Kidney epithelial cell (primary cell): ENCODE data around the gene SEMA7A. TPM values are rescaled to one million over a fixed set of nuclear protein-coding genes. Genes with fewer than 3 reads are reported as not detected.

Experiments
- DNase-seq: peaks from one replicate; pipeline ENCODE4 v3.0.0-alpha.2; 2010; ENCODE audit warnings: low read depth
- H3K27me3 ChIP-seq: 2 replicates; pipeline ENCODE4 v1.6.0; 2011; ENCODE audit warnings: low read length; ENCODE audit not compliant: control insufficient read depth, insufficient read depth
- H3K36me3 ChIP-seq: 2 replicates; pipeline ENCODE4 v1.5.1; 2011; ENCODE audit warnings: low read length; ENCODE audit not compliant: control insufficient read depth, insufficient read depth
- H3K4me3 ChIP-seq: 2 replicates; pipeline ENCODE4 v1.5.1; 2011; ENCODE audit warnings: low read depth, mild to moderate bottlenecking, control low read depth, low read length
- total RNA-seq: library from RNA; depleted of rRNA; stranded (reverse); fragments of >200 nt; gene quantifications from 2 replicates; pipeline ENCODE4 v1.2.3, GENCODE V29; 2015
- TF ChIP-seq, protein P1 (sequence below): IDR thresholded peaks from 2 replicates; pipeline ENCODE4 v1.5.1; 2011; ENCODE audit warnings: mild to moderate bottlenecking, moderate library complexity, low read length, control low read depth, inconsistent platforms; ENCODE audit not compliant: insufficient read depth, poor library complexity, severe bottlenecking

The SEMA7A gene
- total RNA-seq, 1 donor from 2014 or later, result 289 TPM

DNA sequence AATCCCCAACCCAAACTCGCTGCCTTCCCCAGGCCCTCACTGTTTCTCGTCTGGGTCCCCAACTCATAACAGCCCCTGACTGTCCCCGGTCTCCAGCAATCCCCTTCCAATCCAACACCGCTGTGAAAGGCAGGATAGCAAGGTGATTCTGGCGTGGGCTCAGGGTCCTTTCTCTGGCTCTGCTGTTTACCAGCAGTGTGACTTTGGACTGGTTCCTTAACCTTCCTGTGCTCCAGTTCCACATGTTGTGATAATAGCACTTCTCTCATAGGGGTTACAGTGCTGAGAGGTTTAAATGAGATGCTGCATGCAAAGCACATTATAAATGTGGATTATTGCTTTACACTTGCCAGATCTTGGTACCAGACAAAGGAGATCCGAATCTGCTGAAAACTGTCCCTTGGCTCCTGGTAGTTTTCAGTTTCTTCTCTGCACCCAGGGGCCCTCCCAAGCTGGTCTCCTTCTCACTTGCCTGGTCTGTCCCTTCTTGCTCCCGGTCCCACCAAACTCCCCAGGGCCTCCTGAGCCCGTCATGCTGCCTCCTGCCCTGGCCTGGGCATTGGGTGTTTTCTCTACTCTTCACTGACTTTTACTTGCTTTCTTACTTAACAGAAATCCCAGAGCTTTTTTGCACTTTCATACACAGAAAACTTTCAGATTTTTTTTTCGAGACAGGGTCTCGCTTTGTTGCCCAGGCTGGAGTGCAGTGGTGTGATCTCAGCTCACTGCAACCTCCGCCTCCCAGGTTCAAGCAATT is 39.5 kb downstream of the SEMA7A start:
- TF ChIP-seq, protein P1, sequence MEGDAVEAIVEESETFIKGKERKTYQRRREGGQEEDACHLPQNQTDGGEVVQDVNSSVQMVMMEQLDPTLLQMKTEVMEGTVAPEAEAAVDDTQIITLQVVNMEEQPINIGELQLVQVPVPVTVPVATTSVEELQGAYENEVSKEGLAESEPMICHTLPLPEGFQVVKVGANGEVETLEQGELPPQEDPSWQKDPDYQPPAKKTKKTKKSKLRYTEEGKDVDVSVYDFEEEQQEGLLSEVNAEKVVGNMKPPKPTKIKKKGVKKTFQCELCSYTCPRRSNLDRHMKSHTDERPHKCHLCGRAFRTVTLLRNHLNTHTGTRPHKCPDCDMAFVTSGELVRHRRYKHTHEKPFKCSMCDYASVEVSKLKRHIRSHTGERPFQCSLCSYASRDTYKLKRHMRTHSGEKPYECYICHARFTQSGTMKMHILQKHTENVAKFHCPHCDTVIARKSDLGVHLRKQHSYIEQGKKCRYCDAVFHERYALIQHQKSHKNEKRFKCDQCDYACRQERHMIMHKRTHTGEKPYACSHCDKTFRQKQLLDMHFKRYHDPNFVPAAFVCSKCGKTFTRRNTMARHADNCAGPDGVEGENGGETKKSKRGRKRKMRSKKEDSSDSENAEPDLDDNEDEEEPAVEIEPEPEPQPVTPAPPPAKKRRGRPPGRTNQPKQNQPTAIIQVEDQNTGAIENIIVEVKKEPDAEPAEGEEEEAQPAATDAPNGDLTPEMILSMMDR, result no peak
- no peaks in the 10 kb centered on the region for H3K36me3 ChIP-seq
- no peaks in the 10 kb centered on the region for H3K27me3 ChIP-seq
- no peak overlapping the region for H3K4me3 ChIP-seq
- no peak for DNase-seq

- TF ChIP-seq, protein P1, result no peak
- H3K36me3 ChIP-seq, result no peaks in the 10 kb centered on the region
- H3K27me3 ChIP-seq, result no peaks in the 10 kb centered on the region
- no peak for DNase-seq
- no peak overlapping the region for H3K4me3 ChIP-seq
Observed at GRCh38 chr15:74393423-74393822, 40.3 kb downstream of the SEMA7A start.

GRCh38 chr15:74392902-74393301 is 40.9 kb downstream of the SEMA7A start:
- H3K27me3 ChIP-seq, result no peaks in the 10 kb centered on the region
- no peak overlapping the region for H3K4me3 ChIP-seq
- no peak for DNase-seq
- TF ChIP-seq, protein P1, result no peak
- no peaks in the 10 kb centered on the region for H3K36me3 ChIP-seq

GRCh38 chr15:74392451-74392830 is 41.3 kb downstream of the SEMA7A start:
- Histone ChIP-seq H3K27me3 (no peaks in the 10 kb centered on the region), H3K4me3 (no peak overlapping the region), H3K36me3 (no peaks in the 10 kb centered on the region)
- no peak for DNase-seq
- TF ChIP-seq, protein P1, result no peak

- no peak overlapping the region for H3K4me3 ChIP-seq
Observed at GRCh38 chr15:74391582-74392450, 41.9 kb downstream of the SEMA7A start.

More at GRCh38 chr15:74391582-74392450, 41.9 kb downstream of the SEMA7A start:
- TF ChIP-seq, protein P1, result no peak
- no peak for DNase-seq
- Histone ChIP-seq H3K36me3 (no peaks in the 10 kb centered on the region), H3K27me3 (no peaks in the 10 kb centered on the region)
